ENCODE measurements around the gene NSMCE1. TPM values are rescaled to one million over a fixed set of nuclear protein-coding genes. Genes with fewer than 3 reads are reported as not detected.

The NSMCE1 gene
- total RNA-seq, 4 donors from 2014 or later, result 6.2 to 90.8 (median 27.2) TPM

DNA sequence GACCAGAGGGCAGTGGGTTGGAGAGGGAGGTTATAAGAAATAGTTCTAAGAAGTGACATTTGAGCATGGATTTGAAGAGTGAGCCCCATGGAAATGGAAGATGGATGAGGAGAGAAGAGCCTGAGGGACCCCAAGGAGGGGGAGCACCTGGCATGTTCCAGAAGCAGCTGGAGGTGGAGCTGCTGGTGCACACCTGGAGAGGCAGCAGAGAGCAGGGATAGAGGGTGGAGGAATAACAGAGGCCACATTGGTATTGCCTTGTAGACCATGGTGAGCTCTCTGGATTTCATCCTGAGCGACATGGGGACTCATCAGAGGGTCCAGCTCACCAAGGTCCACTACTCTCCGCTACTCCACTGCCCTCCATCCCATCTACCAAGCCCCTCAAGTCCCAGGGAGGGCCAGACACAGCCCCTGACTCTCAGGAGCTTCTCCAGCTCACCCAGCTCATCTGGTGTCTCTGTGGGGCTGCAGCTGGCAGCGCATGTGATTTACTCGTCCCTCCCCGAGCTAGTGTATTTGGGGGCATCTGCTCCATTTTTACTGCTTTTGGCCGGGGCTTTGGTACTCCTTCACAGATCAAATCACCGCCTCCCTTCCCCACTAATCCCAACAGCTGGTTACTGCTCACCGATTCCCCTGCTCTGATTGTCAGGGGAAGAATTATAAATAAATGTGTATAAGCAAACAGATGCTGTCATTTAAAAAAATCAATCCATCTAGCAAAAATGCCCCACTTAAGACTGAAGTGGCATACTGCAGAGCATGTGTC is 87.4 kb downstream of the NSMCE1 start:
- intact Hi-C loops (cut with DNase I; ENCODE audit: low total_unique reads), result no loop called here
- no peak for DNase-seq
- no peaks in the 10 kb centered on the region for H3K36me3 ChIP-seq
- in situ Hi-C loops (cut with MboI; ENCODE audit: low pct_ligation_motif_present in 1 of 4, low pct_unique_long_range_greater_than_20kb in 1 of 4, low sequenced_read_pairs in 3 of 4), result no loop called here
- H3K27me3 ChIP-seq, result no peaks in the 10 kb centered on the region
- no peaks in the 10 kb centered on the region for H3K9me3 ChIP-seq
- TF ChIP-seq POLR2AphosphoS5 (IDR thresholded peaks at IDR 0.05) (no peak), POLR2A (IDR thresholded peaks at IDR 0.05) (no peak), CTCF (IDR thresholded peaks at IDR 0.05) (no peak), EP300 (IDR thresholded peaks at IDR 0.05; ENCODE audit: low read depth) (no peak)
- H3K27ac ChIP-seq, result no peak overlapping the region
- WGBS, 2 donors (ENCODE audit: low coverage in 1 of 2), result 77 to 81% methylated on average over 4 to 8 of the region's 8 CpGs
- H3K4me1 ChIP-seq, result peaks cover 0 to 8% (median 0%) of the 10 kb centered on the region in 4 donors
- H3K4me3 ChIP-seq, result no peak overlapping the region

- intact Hi-C loops (cut with DNase I; ENCODE audit: low total_unique reads), result loop anchor here (5.0 kb wide), 1 partner anchor 278 kb away; no protein-coding TSS in a partner anchor
- 18 to 92% methylated on average over 2 to 13 of the region's 13 CpGs for WGBS, 2 donors (ENCODE audit: low coverage in 1 of 2)
- no peaks in the 10 kb centered on the region for H3K36me3 ChIP-seq
- no peak overlapping the region for H3K4me3 ChIP-seq
- TF ChIP-seq POLR2AphosphoS5 (IDR thresholded peaks at IDR 0.05) (no peak), POLR2A (IDR thresholded peaks at IDR 0.05) (no peak), CTCF (IDR thresholded peaks at IDR 0.05) (peak; percentile 95 to 98 (median 96)), EP300 (IDR thresholded peaks at IDR 0.05; ENCODE audit: low read depth) (no peak)
- no peak overlapping the region for H3K27ac ChIP-seq
- no peaks in the 10 kb centered on the region for H3K27me3 ChIP-seq
- no peaks in the 10 kb centered on the region for H3K9me3 ChIP-seq
- peaks cover 0 to 8% (median 0%) of the 10 kb centered on the region in 4 donors for H3K4me1 ChIP-seq
- DNase-seq, result peak; percentile 92
- in situ Hi-C loops (cut with MboI; ENCODE audit: low pct_ligation_motif_present in 1 of 4, low pct_unique_long_range_greater_than_20kb in 1 of 4, low sequenced_read_pairs in 3 of 4), result loop anchor here (5.0 to 10.0 kb wide), 3 partner anchors 193 to 275 kb away; no protein-coding TSS in a partner anchor
These were observed 89.0 kb downstream of the NSMCE1 start for GRCh38 chr16:27179500-27180072.

DNA sequence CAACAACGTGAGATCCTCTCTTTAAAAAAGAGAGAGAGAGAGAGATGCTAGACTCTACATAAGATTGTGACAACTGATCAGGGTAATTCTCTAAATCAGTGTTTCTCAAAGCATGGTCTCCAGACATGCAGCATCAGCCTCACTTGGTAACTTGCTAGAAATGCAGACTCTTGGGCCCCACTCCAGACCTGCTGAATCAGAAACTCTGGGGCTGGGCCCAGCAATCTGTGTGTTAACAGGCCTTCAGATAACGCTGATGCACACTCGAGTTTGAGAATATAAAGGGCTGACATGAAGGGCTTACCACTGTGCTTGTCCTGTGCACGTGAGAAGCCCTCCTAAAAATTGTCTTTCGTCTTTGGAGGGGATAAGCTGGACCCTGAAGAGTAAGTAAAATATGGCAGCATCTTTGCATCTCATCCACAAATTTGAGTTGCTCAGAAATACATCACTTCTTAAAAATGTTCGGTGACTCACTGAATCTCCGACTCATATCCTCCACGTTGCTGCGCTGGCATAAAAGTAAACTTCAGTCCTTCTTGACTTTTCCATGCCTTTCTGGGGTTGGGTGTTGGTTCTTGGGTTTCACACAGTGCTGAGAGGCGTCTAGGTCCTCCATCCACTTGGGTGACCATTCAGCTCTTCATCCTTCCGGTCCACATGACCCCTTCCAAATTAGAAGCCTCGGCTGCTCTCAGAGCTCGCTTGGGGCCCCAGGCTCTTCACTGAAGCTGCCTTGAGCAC is 91.4 kb downstream of the NSMCE1 start:
- intact Hi-C loops (cut with DNase I; ENCODE audit: low total_unique reads) (loop anchor here (1.0 to 5.0 kb wide), 2 partner anchors 191 to 280 kb away; no protein-coding TSS in a partner anchor), in situ Hi-C loops (cut with MboI; ENCODE audit: low pct_ligation_motif_present in 1 of 4, low pct_unique_long_range_greater_than_20kb in 1 of 4, low sequenced_read_pairs in 3 of 4) (loop anchor here (5.0 to 10.0 kb wide), 3 partner anchors 195 to 278 kb away; no protein-coding TSS in a partner anchor)
- H3K4me3 ChIP-seq, result no peak overlapping the region
- H3K9me3 ChIP-seq, result no peaks in the 10 kb centered on the region
- no peak for DNase-seq
- H3K27me3 ChIP-seq, result no peaks in the 10 kb centered on the region
- TF ChIP-seq POLR2AphosphoS5 (IDR thresholded peaks at IDR 0.05) (no peak), POLR2A (IDR thresholded peaks at IDR 0.05) (no peak), CTCF (IDR thresholded peaks at IDR 0.05) (no peak), EP300 (IDR thresholded peaks at IDR 0.05; ENCODE audit: low read depth) (no peak)
- no peak overlapping the region for H3K27ac ChIP-seq
- H3K4me1 ChIP-seq, result peaks cover 0 to 8% (median 0%) of the 10 kb centered on the region in 4 donors
- WGBS, 2 donors (ENCODE audit: low coverage in 1 of 2), result 81 to 87% methylated on average over 7 to 13 of the region's 13 CpGs
- H3K36me3 ChIP-seq, result no peaks in the 10 kb centered on the region

- in situ Hi-C loops (cut with MboI; ENCODE audit: low pct_ligation_motif_present in 1 of 4, low pct_unique_long_range_greater_than_20kb in 1 of 4, low sequenced_read_pairs in 3 of 4) (loop anchor here (5.0 to 10.0 kb wide), 3 partner anchors 196 to 279 kb away; no protein-coding TSS in a partner anchor), intact Hi-C loops (cut with DNase I; ENCODE audit: low total_unique reads) (loop anchor here (5.0 kb wide), 1 partner anchor 281 kb away; no protein-coding TSS in a partner anchor)
- whole genome bisulfite sequencing, 2 donors (ENCODE audit: low coverage in 1 of 2), result 92% methylated on average over 8 of the region's 8 CpGs; no CpG with 5 or more reads in 1 of the 2 donors
- no peaks in the 10 kb centered on the region for H3K36me3 ChIP-seq
- no peaks in the 10 kb centered on the region for H3K27me3 ChIP-seq
- H3K27ac ChIP-seq, result no peak overlapping the region
- H3K4me1 ChIP-seq, result peaks cover 0 to 8% (median 0%) of the 10 kb centered on the region in 4 donors
- DNase-seq, result no peak
- no peak for TF ChIP-seq POLR2AphosphoS5 (IDR thresholded peaks at IDR 0.05)
- no peak overlapping the region for H3K4me3 ChIP-seq
- no peaks in the 10 kb centered on the region for H3K9me3 ChIP-seq
These were observed 92.7 kb downstream of the NSMCE1 start for GRCh38 chr16:27175888-27176287.

Other genes starting within 250 kb of the NSMCE1 start
- gene C16orf82, start 201.8 kb downstream of the NSMCE1 start, total RNA-seq, result not detected
- gene KDM8, start 65.2 kb downstream of the NSMCE1 start, total RNA-seq, result 10 to 100 TPM in 2 of 4 donors, 1 to 10 TPM in 2; 4.4 to 14.2 (median 9.2) TPM
- 100 to 1,000 TPM; 106 to 235 (median 156) TPM for gene IL4R, start 45.2 kb upstream of the NSMCE1 start, total RNA-seq
- gene IL21R, start 133.4 kb upstream of the NSMCE1 start, total RNA-seq, result 1 to 10 TPM in 1 of 4 donors, under 1 TPM in 2, not detected in 1; 0.20 to 1.1 (median 0.27) TPM

Measured in transverse colon (tissue), 4 donors.